ENCODE results near the gene PGR. TPM values are rescaled to one million over a fixed set of nuclear protein-coding genes. Genes with fewer than 3 reads are reported as not detected.

PGR gene
- total RNA-seq, 1 experiment from 2014 or later: 0.20 TPM

DNA sequence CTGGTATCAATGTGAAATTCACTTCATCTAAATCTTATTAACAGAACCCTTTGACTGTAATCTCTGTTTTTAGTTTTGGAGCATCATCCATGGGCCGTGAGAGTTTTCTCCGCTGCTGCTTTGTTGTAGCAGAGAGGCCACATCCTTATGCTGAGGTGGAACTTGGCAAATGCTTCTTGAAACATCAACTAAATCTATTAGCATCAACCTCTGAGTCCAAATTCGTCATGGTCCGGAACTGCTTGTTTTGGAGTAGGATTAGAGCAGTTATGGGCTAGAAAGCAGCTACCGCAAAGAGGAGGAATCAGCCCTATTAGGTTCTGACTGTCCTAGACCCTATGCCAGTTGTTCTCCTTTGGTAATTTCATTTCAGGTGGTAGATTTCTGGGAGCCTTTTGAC, 117.7 kb downstream of the PGR start (continued):
- no peak for TF ChIP-seq ETV6 (CRISPR knock-in tag; IDR thresholded peaks at IDR 0.05)
- TF ChIP-seq, protein P1, sequence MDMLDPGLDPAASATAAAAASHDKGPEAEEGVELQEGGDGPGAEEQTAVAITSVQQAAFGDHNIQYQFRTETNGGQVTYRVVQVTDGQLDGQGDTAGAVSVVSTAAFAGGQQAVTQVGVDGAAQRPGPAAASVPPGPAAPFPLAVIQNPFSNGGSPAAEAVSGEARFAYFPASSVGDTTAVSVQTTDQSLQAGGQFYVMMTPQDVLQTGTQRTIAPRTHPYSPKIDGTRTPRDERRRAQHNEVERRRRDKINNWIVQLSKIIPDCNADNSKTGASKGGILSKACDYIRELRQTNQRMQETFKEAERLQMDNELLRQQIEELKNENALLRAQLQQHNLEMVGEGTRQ (CRISPR knock-in tag; IDR thresholded peaks at IDR 0.05): no peak
- no peak for TF ChIP-seq FOXP1 (CRISPR knock-in tag; IDR thresholded peaks at IDR 0.05; ENCODE audit: borderline replicate concordance)
- TF ChIP-seq ZNF219 (CRISPR knock-in tag; IDR thresholded peaks at IDR 0.05; ENCODE audit: borderline replicate concordance): no peak
- TF ChIP-seq, protein P2, sequence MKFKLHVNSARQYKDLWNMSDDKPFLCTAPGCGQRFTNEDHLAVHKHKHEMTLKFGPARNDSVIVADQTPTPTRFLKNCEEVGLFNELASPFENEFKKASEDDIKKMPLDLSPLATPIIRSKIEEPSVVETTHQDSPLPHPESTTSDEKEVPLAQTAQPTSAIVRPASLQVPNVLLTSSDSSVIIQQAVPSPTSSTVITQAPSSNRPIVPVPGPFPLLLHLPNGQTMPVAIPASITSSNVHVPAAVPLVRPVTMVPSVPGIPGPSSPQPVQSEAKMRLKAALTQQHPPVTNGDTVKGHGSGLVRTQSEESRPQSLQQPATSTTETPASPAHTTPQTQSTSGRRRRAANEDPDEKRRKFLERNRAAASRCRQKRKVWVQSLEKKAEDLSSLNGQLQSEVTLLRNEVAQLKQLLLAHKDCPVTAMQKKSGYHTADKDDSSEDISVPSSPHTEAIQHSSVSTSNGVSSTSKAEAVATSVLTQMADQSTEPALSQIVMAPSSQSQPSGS (CRISPR knock-in tag; IDR thresholded peaks at IDR 0.05; ENCODE audit: borderline replicate concordance, low read depth): no peak
- TF ChIP-seq, protein P3, sequence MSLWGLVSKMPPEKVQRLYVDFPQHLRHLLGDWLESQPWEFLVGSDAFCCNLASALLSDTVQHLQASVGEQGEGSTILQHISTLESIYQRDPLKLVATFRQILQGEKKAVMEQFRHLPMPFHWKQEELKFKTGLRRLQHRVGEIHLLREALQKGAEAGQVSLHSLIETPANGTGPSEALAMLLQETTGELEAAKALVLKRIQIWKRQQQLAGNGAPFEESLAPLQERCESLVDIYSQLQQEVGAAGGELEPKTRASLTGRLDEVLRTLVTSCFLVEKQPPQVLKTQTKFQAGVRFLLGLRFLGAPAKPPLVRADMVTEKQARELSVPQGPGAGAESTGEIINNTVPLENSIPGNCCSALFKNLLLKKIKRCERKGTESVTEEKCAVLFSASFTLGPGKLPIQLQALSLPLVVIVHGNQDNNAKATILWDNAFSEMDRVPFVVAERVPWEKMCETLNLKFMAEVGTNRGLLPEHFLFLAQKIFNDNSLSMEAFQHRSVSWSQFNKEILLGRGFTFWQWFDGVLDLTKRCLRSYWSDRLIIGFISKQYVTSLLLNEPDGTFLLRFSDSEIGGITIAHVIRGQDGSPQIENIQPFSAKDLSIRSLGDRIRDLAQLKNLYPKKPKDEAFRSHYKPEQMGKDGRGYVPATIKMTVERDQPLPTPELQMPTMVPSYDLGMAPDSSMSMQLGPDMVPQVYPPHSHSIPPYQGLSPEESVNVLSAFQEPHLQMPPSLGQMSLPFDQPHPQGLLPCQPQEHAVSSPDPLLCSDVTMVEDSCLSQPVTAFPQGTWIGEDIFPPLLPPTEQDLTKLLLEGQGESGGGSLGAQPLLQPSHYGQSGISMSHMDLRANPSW (CRISPR knock-in tag; conservative IDR thresholded peaks at IDR 0.05; ENCODE audit: low read depth): no peak
- TF ChIP-seq, protein P4, sequence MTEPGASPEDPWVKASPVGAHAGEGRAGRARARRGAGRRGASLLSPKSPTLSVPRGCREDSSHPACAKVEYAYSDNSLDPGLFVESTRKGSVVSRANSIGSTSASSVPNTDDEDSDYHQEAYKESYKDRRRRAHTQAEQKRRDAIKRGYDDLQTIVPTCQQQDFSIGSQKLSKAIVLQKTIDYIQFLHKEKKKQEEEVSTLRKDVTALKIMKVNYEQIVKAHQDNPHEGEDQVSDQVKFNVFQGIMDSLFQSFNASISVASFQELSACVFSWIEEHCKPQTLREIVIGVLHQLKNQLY (CRISPR knock-in tag; IDR thresholded peaks at IDR 0.05): no peak

DNA sequence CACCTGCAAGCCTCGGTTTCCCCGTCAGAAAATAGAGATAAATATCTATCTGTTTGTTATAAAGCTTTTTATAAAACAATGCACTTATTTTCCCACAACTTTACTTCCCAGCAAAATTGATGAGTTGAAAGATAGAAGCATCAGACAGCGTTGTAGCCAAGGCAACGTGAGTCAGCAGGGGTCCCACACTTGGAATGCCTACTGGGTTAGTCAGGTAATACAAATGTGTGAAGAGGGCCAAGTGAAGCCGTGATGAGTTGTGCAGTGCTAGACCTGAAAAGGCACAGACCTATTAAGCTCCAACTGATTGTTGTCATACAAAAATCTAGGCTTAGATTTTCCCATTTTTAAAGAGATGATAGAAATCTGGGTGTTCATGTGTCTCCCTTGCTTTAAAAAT, 118.7 kb downstream of the PGR start:
- peak; percentile 71 for ATAC-seq
- Mint-ChIP-seq H3K27ac (no peak overlapping the region), H3K4me1 (peaks cover 4% of the 10 kb centered on the region; the same call in 1 of the 2 replicates), H3K9me3 (peaks cover 3% of the 10 kb centered on the region; the same call in 1 of the 2 replicates), H3K4me3 (no peak overlapping the region), H3K27me3 (ENCODE audit: low read depth) (no peaks in the 10 kb centered on the region), H3K36me3 (no peaks in the 10 kb centered on the region)
- CTCF ChIA-PET: no interaction called here
- DNase-seq (ENCODE audit: low spot score): peak; percentile 31
- POLR2A ChIA-PET: no interaction called here
- TF ChIP-seq JAZF1 (CRISPR knock-in tag; IDR thresholded peaks at IDR 0.05): no peak
- TF ChIP-seq, protein P5, sequence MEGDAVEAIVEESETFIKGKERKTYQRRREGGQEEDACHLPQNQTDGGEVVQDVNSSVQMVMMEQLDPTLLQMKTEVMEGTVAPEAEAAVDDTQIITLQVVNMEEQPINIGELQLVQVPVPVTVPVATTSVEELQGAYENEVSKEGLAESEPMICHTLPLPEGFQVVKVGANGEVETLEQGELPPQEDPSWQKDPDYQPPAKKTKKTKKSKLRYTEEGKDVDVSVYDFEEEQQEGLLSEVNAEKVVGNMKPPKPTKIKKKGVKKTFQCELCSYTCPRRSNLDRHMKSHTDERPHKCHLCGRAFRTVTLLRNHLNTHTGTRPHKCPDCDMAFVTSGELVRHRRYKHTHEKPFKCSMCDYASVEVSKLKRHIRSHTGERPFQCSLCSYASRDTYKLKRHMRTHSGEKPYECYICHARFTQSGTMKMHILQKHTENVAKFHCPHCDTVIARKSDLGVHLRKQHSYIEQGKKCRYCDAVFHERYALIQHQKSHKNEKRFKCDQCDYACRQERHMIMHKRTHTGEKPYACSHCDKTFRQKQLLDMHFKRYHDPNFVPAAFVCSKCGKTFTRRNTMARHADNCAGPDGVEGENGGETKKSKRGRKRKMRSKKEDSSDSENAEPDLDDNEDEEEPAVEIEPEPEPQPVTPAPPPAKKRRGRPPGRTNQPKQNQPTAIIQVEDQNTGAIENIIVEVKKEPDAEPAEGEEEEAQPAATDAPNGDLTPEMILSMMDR (IDR thresholded peaks at IDR 0.05): no peak
- no peak for TF ChIP-seq HMGA2 (CRISPR knock-in tag; IDR thresholded peaks at IDR 0.05)
- TF ChIP-seq, protein P6, sequence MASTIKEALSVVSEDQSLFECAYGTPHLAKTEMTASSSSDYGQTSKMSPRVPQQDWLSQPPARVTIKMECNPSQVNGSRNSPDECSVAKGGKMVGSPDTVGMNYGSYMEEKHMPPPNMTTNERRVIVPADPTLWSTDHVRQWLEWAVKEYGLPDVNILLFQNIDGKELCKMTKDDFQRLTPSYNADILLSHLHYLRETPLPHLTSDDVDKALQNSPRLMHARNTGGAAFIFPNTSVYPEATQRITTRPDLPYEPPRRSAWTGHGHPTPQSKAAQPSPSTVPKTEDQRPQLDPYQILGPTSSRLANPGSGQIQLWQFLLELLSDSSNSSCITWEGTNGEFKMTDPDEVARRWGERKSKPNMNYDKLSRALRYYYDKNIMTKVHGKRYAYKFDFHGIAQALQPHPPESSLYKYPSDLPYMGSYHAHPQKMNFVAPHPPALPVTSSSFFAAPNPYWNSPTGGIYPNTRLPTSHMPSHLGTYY (CRISPR knock-in tag; IDR thresholded peaks at IDR 0.05): no peak
- TF ChIP-seq, protein P7, sequence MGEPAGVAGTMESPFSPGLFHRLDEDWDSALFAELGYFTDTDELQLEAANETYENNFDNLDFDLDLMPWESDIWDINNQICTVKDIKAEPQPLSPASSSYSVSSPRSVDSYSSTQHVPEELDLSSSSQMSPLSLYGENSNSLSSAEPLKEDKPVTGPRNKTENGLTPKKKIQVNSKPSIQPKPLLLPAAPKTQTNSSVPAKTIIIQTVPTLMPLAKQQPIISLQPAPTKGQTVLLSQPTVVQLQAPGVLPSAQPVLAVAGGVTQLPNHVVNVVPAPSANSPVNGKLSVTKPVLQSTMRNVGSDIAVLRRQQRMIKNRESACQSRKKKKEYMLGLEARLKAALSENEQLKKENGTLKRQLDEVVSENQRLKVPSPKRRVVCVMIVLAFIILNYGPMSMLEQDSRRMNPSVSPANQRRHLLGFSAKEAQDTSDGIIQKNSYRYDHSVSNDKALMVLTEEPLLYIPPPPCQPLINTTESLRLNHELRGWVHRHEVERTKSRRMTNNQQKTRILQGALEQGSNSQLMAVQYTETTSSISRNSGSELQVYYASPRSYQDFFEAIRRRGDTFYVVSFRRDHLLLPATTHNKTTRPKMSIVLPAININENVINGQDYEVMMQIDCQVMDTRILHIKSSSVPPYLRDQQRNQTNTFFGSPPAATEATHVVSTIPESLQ (CRISPR knock-in tag; IDR thresholded peaks at IDR 0.05): no peak
- TF ChIP-seq NR2C2 (CRISPR knock-in tag; IDR thresholded peaks at IDR 0.05): no peak
- TF ChIP-seq, protein P8, sequence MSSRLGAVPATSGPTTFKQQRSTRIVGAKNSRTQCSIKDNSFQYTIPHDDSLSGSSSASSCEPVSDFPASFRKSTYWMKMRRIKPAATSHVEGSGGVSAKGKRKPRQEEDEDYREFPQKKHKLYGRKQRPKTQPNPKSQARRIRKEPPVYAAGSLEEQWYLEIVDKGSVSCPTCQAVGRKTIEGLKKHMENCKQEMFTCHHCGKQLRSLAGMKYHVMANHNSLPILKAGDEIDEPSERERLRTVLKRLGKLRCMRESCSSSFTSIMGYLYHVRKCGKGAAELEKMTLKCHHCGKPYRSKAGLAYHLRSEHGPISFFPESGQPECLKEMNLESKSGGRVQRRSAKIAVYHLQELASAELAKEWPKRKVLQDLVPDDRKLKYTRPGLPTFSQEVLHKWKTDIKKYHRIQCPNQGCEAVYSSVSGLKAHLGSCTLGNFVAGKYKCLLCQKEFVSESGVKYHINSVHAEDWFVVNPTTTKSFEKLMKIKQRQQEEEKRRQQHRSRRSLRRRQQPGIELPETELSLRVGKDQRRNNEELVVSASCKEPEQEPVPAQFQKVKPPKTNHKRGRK (CRISPR knock-in tag; IDR thresholded peaks at IDR 0.05; ENCODE audit: borderline replicate concordance): no peak
- TF ChIP-seq, protein P9, sequence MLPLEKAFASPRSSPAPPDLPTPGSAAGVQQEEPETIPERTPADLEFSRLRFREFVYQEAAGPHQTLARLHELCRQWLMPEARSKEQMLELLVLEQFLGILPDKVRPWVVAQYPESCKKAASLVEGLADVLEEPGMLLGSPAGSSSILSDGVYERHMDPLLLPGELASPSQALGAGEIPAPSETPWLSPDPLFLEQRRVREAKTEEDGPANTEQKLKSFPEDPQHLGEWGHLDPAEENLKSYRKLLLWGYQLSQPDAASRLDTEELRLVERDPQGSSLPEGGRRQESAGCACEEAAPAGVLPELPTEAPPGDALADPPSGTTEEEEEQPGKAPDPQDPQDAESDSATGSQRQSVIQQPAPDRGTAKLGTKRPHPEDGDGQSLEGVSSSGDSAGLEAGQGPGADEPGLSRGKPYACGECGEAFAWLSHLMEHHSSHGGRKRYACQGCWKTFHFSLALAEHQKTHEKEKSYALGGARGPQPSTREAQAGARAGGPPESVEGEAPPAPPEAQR (CRISPR knock-in tag; IDR thresholded peaks at IDR 0.05): no peak
- TF ChIP-seq SMAD3 (CRISPR knock-in tag; IDR thresholded peaks at IDR 0.05; ENCODE audit: borderline replicate concordance): no peak
- TF ChIP-seq ESRRA (CRISPR knock-in tag; IDR thresholded peaks at IDR 0.05; ENCODE audit: borderline replicate concordance): no peak
- no peak for TF ChIP-seq CREB1 (CRISPR knock-in tag; IDR thresholded peaks at IDR 0.05)
- TF ChIP-seq, protein P4 (CRISPR knock-in tag; IDR thresholded peaks at IDR 0.05): no peak
- no peak for TF ChIP-seq ZBTB21 (CRISPR knock-in tag; IDR thresholded peaks at IDR 0.05; ENCODE audit: borderline replicate concordance)
- no peak for TF ChIP-seq CREM (CRISPR knock-in tag; IDR thresholded peaks at IDR 0.05)
- TF ChIP-seq FOXK1 (CRISPR knock-in tag; IDR thresholded peaks at IDR 0.05): no peak

Measured in WTC11 (cell line).